Right atrium auricular region (tissue), 2 donors: Measurements from ENCODE around the gene B4GALT5. TPM values are rescaled to one million over a fixed set of nuclear protein-coding genes. Genes with fewer than 3 reads are reported as not detected.
"Not testable (repeated sequence)": the region's sequence is repeated elsewhere in the genome, so short reads cannot be mapped to it uniquely, and the experiment has no call there.

Experiments used
- DNase-seq: peaks from one replicate; pipeline ENCODE4 v3.0.0-alpha.2; 2019; ENCODE audit warnings: low spot score
- H3K27ac ChIP-seq, 2 donors: fragments of 200-600 bp; sonication (generic); 1 replicate in 1 of 2; 2 replicates in 1 of 2; pipeline ENCODE4 v1.5.1; 2016 to 2019
- H3K27me3 ChIP-seq, 2 donors: fragments of 200-600 bp; sonication (generic); one replicate each; pipeline versions ENCODE4 v1.5.1 to v1.6.0; 2017 to 2019
- H3K36me3 ChIP-seq: fragments of 200-600 bp; sonication (generic); one replicate; pipeline ENCODE4 v1.5.1; 2016
- H3K4me1 ChIP-seq, 2 donors: fragments of 200-600 bp; sonication (generic); one replicate each; pipeline versions ENCODE4 v1.5.1 to v1.6.0; 2017 to 2019
- H3K4me3 ChIP-seq, 2 donors: fragments of 200-600 bp; sonication (generic); 1 replicate in 1 of 2; 2 replicates in 1 of 2; pipeline ENCODE4 v1.5.1; 2017 to 2019; ENCODE audit warnings: mild to moderate bottlenecking in 1 of 2, moderate library complexity in 1 of 2
- H3K9me3 ChIP-seq, 2 donors: fragments of 200-600 bp; sonication (generic); one replicate each; pipeline ENCODE4 v1.5.1; 2019
- CTCF ChIP-seq, 2 donors: fragments of 200-600 bp; sonication (generic); IDR thresholded peaks; one replicate each; pipeline ENCODE4 v1.5.1; 2019; ENCODE audit warnings: antibody characterized with exemption in 2 of 2
- total RNA-seq, 2 donors: library from RNA; depleted of rRNA; stranded (reverse); fragments of >200 nt; gene quantifications; one replicate each; pipeline ENCODE4 v1.1.0, GENCODE V29; 2016

Gene B4GALT5
- total RNA-seq = 10 to 100 TPM; 17.7 to 24.4 TPM

- Histone ChIP-seq H3K4me3 (peak within 1 kb of the TSS; percentile 96 to 97), H3K4me1 (peaks cover 0 to 38% of the 10 kb centered on the region in 2 donors), H3K27me3 (no peaks in the 10 kb centered on the region), H3K27ac (peak within 1 kb of the TSS; percentile 90 to 91), H3K36me3 (no peaks in the 10 kb centered on the region), H3K9me3 (no peaks in the 10 kb centered on the region)
- TF ChIP-seq CTCF (IDR thresholded peaks at IDR 0.05) = no peak
- no peak for DNase-seq
Measured at GRCh38 chr20:49713753-49714712, at the start of gene B4GALT5. Gene B4GALT5, minus strand, starts transcription at chr20:49713878. Its CDS starts 188 bp downstream, at chr20:49713690.

- Histone ChIP-seq H3K4me3 (no peak overlapping the region), H3K4me1 (peaks cover 0 to 8% of the 10 kb centered on the region in 2 donors), H3K27me3 (no peaks in the 10 kb centered on the region), H3K9me3 (no peaks in the 10 kb centered on the region), H3K27ac (no peak overlapping the region), H3K36me3 (no peaks in the 10 kb centered on the region)
- no peak for TF ChIP-seq CTCF (IDR thresholded peaks at IDR 0.05)
- no peak for DNase-seq
Measured at GRCh38 chr20:49762940-49763766, 49.5 kb upstream of the B4GALT5 start.

- H3K4me1 ChIP-seq, H3K27me3 ChIP-seq, H3K4me3 ChIP-seq: not testable (repeated sequence)
Measured at GRCh38 chr20:49761888-49762287, 48.2 kb upstream of the B4GALT5 start.

GRCh38 chr20:49759266-49759950 lies 45.7 kb upstream of the B4GALT5 start:
- no peak overlapping the region for H3K4me3 ChIP-seq
- H3K27ac ChIP-seq = no peak overlapping the region

More at GRCh38 chr20:49761888-49762287, 48.2 kb upstream of the B4GALT5 start:
- H3K27ac ChIP-seq, DNase-seq, H3K9me3 ChIP-seq, H3K36me3 ChIP-seq: not testable (repeated sequence)

GRCh38 chr20:49758781-49759180 lies 45.1 kb upstream of the B4GALT5 start:
- H3K27ac ChIP-seq = no peak overlapping the region
- H3K27me3 ChIP-seq = no peaks in the 10 kb centered on the region
- TF ChIP-seq CTCF (IDR thresholded peaks at IDR 0.05) = no peak

More at GRCh38 chr20:49759266-49759950, 45.7 kb upstream of the B4GALT5 start:
- Histone ChIP-seq H3K27me3 (no peaks in the 10 kb centered on the region), H3K9me3 (no peaks in the 10 kb centered on the region), H3K36me3 (no peaks in the 10 kb centered on the region), H3K4me1 (no peaks in the 10 kb centered on the region)
- no peak for TF ChIP-seq CTCF (IDR thresholded peaks at IDR 0.05)
- no peak for DNase-seq

More at GRCh38 chr20:49758781-49759180, 45.1 kb upstream of the B4GALT5 start:
- Histone ChIP-seq H3K9me3 (no peaks in the 10 kb centered on the region), H3K4me3 (no peak overlapping the region), H3K4me1 (no peaks in the 10 kb centered on the region), H3K36me3 (no peaks in the 10 kb centered on the region)
- DNase-seq = no peak
